GM23338 (cell line): ENCODE measurements around the gene RAB33A. TPM values are rescaled to one million over a fixed set of nuclear protein-coding genes. Genes with fewer than 3 reads are reported as not detected.

Experiments used
- ATAC-seq: fragments of 200-7000 bp; cut with Tn5 transposase; 3 replicates; pipeline ENCODE4 v1.9.1; 2020
- DNase-seq: peaks from one replicate; pipeline ENCODE4 v3.0.0-alpha.2; 2015; ENCODE audit warnings: low spot score
- H2AFZ ChIP-seq: fragments of 200-600 bp; sonication (generic); 2 replicates; pipeline ENCODE4 v1.8.0; 2016; ENCODE audit warnings: antibody characterized with exemption, mild to moderate bottlenecking, moderate library complexity
- H3F3A ChIP-seq: fragments of 200-600 bp; sonication (generic); replicated peaks from 2 replicates; pipeline ENCODE4 v1.8.0; 2017; ENCODE audit warnings: antibody characterized with exemption, mixed run types, low read depth
- H3K27ac ChIP-seq: fragments of 200-600 bp; sonication (generic); 2 replicates; pipeline ENCODE4 v1.6.1; 2016; ENCODE audit warnings: low read depth
- H3K27me3 ChIP-seq: fragments of 200-600 bp; sonication (generic); 2 replicates; pipeline ENCODE4 v1.8.0; 2016; ENCODE audit warnings: mild to moderate bottlenecking, mixed run types, moderate library complexity; ENCODE audit not compliant: insufficient read depth
- H3K36me3 ChIP-seq: fragments of 200-600 bp; sonication (generic); 2 replicates; pipeline ENCODE4 v1.8.0; 2016; ENCODE audit warnings: mild to moderate bottlenecking; ENCODE audit not compliant: insufficient read depth
- H3K4me1 ChIP-seq: fragments of 200-600 bp; sonication (generic); 2 replicates; pipeline ENCODE4 v1.8.0; 2016; ENCODE audit warnings: mild to moderate bottlenecking, moderate library complexity; ENCODE audit not compliant: insufficient read depth
- H3K4me2 ChIP-seq: fragments of 200-600 bp; sonication (generic); 2 replicates; pipeline ENCODE4 v1.7.1; 2017; ENCODE audit warnings: mixed run types
- H3K4me3 ChIP-seq: fragments of 200-600 bp; sonication (generic); 2 replicates; pipeline ENCODE4 v1.6.1; 2016; ENCODE audit warnings: mixed run types
- H3K79me2 ChIP-seq: fragments of 200-600 bp; sonication (generic); replicated peaks from 2 replicates; pipeline ENCODE4 v1.8.0; 2017; ENCODE audit warnings: mild to moderate bottlenecking; ENCODE audit not compliant: insufficient read depth
- H3K9me2 ChIP-seq: fragments of 200-600 bp; sonication (generic); 2 replicates; pipeline ENCODE4 v1.8.0; 2017; ENCODE audit not compliant: insufficient read depth
- H4K20me1 ChIP-seq: fragments of 200-600 bp; sonication (generic); replicated peaks from 2 replicates; pipeline ENCODE4 v1.8.0; 2017; ENCODE audit warnings: mild to moderate bottlenecking; ENCODE audit not compliant: insufficient read depth
- H3K27ac Mint-ChIP-seq: 2 replicates; pipeline ENCODE4 v1.8.0; 2020; ENCODE audit warnings: inconsistent platforms, mild to moderate bottlenecking, moderate library complexity, mixed read lengths
- H3K27me3 Mint-ChIP-seq: 3 replicates; pipeline ENCODE4 v1.8.0; 2022; ENCODE audit warnings: low read depth, mild to moderate bottlenecking, moderate library complexity, mixed read lengths, inconsistent platforms; ENCODE audit not compliant: insufficient read depth, poor library complexity
- H3K36me3 Mint-ChIP-seq: 3 replicates; pipeline ENCODE4 v1.8.0; 2021; ENCODE audit warnings: low read depth, mild to moderate bottlenecking, inconsistent platforms, moderate library complexity, mixed read lengths
- H3K4me1 Mint-ChIP-seq: 3 replicates; pipeline ENCODE4 v1.8.0; 2020; ENCODE audit warnings: mild to moderate bottlenecking, inconsistent platforms, mixed read lengths
- H3K4me3 Mint-ChIP-seq: 3 replicates; pipeline ENCODE4 v1.8.0; 2021; ENCODE audit warnings: moderate library complexity, mild to moderate bottlenecking, inconsistent platforms, mixed read lengths
- H3K9me3 Mint-ChIP-seq: 3 replicates; pipeline ENCODE4 v1.8.0; 2020; ENCODE audit warnings: moderate library complexity, mild to moderate bottlenecking, inconsistent platforms, mixed read lengths
- CREB1 ChIP-seq: fragments of 250-450 bp; sonication (Bioruptor Pico); IDR thresholded peaks from 2 replicates; pipeline ENCODE4 v1.5.0; 2020; ENCODE audit warnings: low read depth, mild to moderate bottlenecking, moderate library complexity
- ZNF114 ChIP-seq: fragments of 250-450 bp; sonication (Bioruptor Pico); IDR thresholded peaks from 2 replicates; pipeline ENCODE4 v1.5.0; 2020; ENCODE audit warnings: mild to moderate bottlenecking, moderate library complexity
- polyA plus RNA-seq: library from polyadenylated mRNA; unstranded; fragments of >200 nt; fragmentation: Nextera tagmentation; extraction: Ambion mirVana; gene quantifications from 2 replicates; pipeline ENCODE4 v1.2.1, GENCODE V29; 2016
- total RNA-seq: library from RNA; depleted of rRNA; stranded (reverse); fragments of >200 nt; shearing (Covaris generic); gene quantifications from 2 replicates; pipeline ENCODE4 v1.2.3, GENCODE V29; 2014
- TF ChIP-seq, protein P1 (sequence below): IDR thresholded peaks from 2 replicates; pipeline ENCODE4 v1.6.1; 2016; ENCODE audit warnings: antibody characterized with exemption
- TF ChIP-seq, protein P2 (sequence below): fragments of 250-450 bp; sonication (Bioruptor Pico); IDR thresholded peaks from 2 replicates; pipeline ENCODE4 v1.5.0; 2020; ENCODE audit warnings: mild to moderate bottlenecking, moderate library complexity
- TF ChIP-seq, protein P3 (sequence below): IDR thresholded peaks from one replicate; pipeline ENCODE4 v1.6.1; 2018; ENCODE audit warnings: antibody characterized with exemption; ENCODE audit not compliant: unreplicated experiment

The RAB33A gene
- total and polyA plus RNA-seq, 2 experiments from 2014 or later = 5.5 to 6.5 TPM

DNA sequence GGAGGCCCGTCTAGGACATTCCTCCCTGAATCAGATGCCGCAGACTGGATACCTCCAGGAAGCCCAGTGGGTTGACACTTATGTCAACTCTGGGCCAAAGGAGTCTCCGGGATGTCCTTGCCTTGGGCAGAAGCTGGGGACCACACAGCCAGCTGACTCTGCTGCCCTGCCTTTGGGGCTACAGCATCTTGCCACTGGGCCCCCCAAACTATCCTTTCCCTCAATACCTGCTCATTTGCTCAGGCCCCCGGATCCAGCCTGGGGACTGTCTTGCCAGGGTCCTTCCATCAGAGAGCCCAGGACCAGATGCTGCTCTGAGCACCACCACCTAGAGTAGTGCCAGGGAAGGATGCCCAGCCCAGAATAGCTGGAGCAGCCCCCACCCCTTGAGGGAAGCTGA is 19.0 kb downstream of the RAB33A start:
- H3K27ac Mint-ChIP-seq = no peak overlapping the region
- H3K36me3 Mint-ChIP-seq = no peaks in the 10 kb centered on the region
- Histone ChIP-seq H3K9me2 (no peaks in the 10 kb centered on the region), H3F3A (no peaks in the 10 kb centered on the region), H3K36me3 (no peaks in the 10 kb centered on the region), H4K20me1 (no peaks in the 10 kb centered on the region), H3K4me3 (no peak overlapping the region), H2AFZ (no peak overlapping the region), H3K27me3 (no peaks in the 10 kb centered on the region), H3K4me1 (no peaks in the 10 kb centered on the region), H3K4me2 (no peak overlapping the region), H3K27ac (no peak overlapping the region), H3K79me2 (no peaks in the 10 kb centered on the region)
- H3K4me1 Mint-ChIP-seq = no peaks in the 10 kb centered on the region
- ATAC-seq = no peak
- H3K4me3 Mint-ChIP-seq = no peak overlapping the region
- peaks cover 6% of the 10 kb centered on the region for H3K27me3 Mint-ChIP-seq
- no peaks in the 10 kb centered on the region for H3K9me3 Mint-ChIP-seq
- TF ChIP-seq, protein P1, sequence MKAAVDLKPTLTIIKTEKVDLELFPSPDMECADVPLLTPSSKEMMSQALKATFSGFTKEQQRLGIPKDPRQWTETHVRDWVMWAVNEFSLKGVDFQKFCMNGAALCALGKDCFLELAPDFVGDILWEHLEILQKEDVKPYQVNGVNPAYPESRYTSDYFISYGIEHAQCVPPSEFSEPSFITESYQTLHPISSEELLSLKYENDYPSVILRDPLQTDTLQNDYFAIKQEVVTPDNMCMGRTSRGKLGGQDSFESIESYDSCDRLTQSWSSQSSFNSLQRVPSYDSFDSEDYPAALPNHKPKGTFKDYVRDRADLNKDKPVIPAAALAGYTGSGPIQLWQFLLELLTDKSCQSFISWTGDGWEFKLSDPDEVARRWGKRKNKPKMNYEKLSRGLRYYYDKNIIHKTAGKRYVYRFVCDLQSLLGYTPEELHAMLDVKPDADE = no peak
- no peak for TF ChIP-seq ZNF114 (CRISPR knock-in tag)
- TF ChIP-seq CREB1 (CRISPR knock-in tag) = no peak
- TF ChIP-seq, protein P2, sequence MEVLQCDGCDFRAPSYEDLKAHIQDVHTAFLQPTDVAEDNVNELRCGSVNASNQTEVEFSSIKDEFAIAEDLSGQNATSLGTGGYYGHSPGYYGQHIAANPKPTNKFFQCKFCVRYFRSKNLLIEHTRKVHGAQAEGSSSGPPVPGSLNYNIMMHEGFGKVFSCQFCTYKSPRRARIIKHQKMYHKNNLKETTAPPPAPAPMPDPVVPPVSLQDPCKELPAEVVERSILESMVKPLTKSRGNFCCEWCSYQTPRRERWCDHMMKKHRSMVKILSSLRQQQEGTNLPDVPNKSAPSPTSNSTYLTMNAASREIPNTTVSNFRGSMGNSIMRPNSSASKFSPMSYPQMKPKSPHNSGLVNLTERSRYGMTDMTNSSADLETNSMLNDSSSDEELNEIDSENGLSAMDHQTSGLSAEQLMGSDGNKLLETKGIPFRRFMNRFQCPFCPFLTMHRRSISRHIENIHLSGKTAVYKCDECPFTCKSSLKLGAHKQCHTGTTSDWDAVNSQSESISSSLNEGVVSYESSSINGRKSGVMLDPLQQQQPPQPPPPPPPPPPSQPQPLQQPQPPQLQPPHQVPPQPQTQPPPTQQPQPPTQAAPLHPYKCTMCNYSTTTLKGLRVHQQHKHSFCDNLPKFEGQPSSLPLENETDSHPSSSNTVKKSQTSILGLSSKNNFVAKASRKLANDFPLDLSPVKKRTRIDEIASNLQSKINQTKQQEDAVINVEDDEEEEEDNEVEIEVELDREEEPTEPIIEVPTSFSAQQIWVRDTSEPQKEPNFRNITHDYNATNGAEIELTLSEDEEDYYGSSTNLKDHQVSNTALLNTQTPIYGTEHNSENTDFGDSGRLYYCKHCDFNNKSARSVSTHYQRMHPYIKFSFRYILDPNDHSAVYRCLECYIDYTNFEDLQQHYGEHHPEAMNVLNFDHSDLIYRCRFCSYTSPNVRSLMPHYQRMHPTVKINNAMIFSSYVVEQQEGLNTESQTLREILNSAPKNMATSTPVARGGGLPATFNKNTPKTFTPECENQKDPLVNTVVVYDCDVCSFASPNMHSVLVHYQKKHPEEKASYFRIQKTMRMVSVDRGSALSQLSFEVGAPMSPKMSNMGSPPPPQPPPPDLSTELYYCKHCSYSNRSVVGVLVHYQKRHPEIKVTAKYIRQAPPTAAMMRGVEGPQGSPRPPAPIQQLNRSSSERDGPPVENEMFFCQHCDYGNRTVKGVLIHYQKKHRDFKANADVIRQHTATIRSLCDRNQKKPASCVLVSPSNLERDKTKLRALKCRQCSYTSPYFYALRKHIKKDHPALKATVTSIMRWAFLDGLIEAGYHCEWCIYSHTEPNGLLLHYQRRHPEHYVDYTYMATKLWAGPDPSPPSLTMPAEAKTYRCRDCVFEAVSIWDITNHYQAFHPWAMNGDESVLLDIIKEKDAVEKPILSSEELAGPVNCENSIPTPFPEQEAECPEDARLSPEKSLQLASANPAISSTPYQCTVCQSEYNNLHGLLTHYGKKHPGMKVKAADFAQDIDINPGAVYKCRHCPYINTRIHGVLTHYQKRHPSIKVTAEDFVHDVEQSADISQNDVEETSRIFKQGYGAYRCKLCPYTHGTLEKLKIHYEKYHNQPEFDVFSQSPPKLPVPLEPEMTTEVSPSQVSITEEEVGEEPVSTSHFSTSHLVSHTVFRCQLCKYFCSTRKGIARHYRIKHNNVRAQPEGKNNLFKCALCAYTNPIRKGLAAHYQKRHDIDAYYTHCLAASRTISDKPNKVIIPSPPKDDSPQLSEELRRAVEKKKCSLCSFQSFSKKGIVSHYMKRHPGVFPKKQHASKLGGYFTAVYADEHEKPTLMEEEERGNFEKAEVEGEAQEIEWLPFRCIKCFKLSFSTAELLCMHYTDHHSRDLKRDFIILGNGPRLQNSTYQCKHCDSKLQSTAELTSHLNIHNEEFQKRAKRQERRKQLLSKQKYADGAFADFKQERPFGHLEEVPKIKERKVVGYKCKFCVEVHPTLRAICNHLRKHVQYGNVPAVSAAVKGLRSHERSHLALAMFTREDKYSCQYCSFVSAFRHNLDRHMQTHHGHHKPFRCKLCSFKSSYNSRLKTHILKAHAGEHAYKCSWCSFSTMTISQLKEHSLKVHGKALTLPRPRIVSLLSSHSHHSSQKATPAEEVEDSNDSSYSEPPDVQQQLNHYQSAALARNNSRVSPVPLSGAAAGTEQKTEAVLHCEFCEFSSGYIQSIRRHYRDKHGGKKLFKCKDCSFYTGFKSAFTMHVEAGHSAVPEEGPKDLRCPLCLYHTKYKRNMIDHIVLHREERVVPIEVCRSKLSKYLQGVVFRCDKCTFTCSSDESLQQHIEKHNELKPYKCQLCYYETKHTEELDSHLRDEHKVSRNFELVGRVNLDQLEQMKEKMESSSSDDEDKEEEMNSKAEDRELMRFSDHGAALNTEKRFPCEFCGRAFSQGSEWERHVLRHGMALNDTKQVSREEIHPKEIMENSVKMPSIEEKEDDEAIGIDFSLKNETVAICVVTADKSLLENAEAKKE (CRISPR knock-in tag) = no peak
- TF ChIP-seq, protein P3, sequence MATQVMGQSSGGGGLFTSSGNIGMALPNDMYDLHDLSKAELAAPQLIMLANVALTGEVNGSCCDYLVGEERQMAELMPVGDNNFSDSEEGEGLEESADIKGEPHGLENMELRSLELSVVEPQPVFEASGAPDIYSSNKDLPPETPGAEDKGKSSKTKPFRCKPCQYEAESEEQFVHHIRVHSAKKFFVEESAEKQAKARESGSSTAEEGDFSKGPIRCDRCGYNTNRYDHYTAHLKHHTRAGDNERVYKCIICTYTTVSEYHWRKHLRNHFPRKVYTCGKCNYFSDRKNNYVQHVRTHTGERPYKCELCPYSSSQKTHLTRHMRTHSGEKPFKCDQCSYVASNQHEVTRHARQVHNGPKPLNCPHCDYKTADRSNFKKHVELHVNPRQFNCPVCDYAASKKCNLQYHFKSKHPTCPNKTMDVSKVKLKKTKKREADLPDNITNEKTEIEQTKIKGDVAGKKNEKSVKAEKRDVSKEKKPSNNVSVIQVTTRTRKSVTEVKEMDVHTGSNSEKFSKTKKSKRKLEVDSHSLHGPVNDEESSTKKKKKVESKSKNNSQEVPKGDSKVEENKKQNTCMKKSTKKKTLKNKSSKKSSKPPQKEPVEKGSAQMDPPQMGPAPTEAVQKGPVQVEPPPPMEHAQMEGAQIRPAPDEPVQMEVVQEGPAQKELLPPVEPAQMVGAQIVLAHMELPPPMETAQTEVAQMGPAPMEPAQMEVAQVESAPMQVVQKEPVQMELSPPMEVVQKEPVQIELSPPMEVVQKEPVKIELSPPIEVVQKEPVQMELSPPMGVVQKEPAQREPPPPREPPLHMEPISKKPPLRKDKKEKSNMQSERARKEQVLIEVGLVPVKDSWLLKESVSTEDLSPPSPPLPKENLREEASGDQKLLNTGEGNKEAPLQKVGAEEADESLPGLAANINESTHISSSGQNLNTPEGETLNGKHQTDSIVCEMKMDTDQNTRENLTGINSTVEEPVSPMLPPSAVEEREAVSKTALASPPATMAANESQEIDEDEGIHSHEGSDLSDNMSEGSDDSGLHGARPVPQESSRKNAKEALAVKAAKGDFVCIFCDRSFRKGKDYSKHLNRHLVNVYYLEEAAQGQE = no peak
- no peak for DNase-seq
